SK-N-MC (cell line): ENCODE results near the gene STK40.

Experiments used
- DNase-seq: peaks from one replicate; pipeline ENCODE4 v3.0.0-alpha.2; 2011; ENCODE audit warnings: low read depth, low spot score
- H3K27ac ChIP-seq: fragments of 200-600 bp; sonication (generic); 2 replicates; pipeline ENCODE4 v1.5.1; 2016; ENCODE audit warnings: mixed run types
- H3K36me3 ChIP-seq: fragments of 200-600 bp; sonication (generic); 2 replicates; pipeline ENCODE4 v1.6.1; 2017; ENCODE audit warnings: antibody characterized with exemption, low read length, mixed read lengths; ENCODE audit not compliant: insufficient read depth
- H3K4me3 ChIP-seq: fragments of 200-600 bp; sonication (generic); 2 replicates; pipeline ENCODE4 v1.5.1; 2016
- H3K9ac ChIP-seq: fragments of 200-600 bp; sonication (generic); 2 replicates; pipeline ENCODE4 v1.8.0; 2017; ENCODE audit warnings: mixed run types, mixed read lengths; ENCODE audit not compliant: insufficient read length
- H3K9me3 ChIP-seq: fragments of 200-600 bp; sonication (generic); 2 replicates; pipeline ENCODE4 v1.6.1; 2017; ENCODE audit warnings: low read depth, mild to moderate bottlenecking, antibody characterized with exemption, low read length, moderate library complexity, mixed read lengths
- EZH2 ChIP-seq: fragments of 200-600 bp; sonication (generic); IDR thresholded peaks from one replicate; pipeline ENCODE4 v1.6.1; 2017; ENCODE audit warnings: antibody characterized with exemption
- FOXP2 ChIP-seq: optimal IDR thresholded peaks from 2 replicates; pipeline ENCODE3; 2011; ENCODE audit warnings: mild to moderate bottlenecking, moderate library complexity; ENCODE audit not compliant: insufficient read depth; ENCODE audit errors: extremely low read length, control extremely low read depth
- POLR2AphosphoS5 ChIP-seq: IDR thresholded peaks from 2 replicates; pipeline ENCODE4 v1.6.1; 2012; ENCODE audit warnings: mild to moderate bottlenecking, low read depth, low read length, borderline replicate concordance

Gene STK40

GRCh38 chr1:36324353-36324703, 61.4 kb downstream of the STK40 start:
- H3K9me3 ChIP-seq, result no peaks in the 10 kb centered on the region
- no peaks in the 10 kb centered on the region for H3K36me3 ChIP-seq
- peak overlapping the region; percentile 38 for H3K27ac ChIP-seq
- H3K4me3 ChIP-seq, result peak overlapping the region; percentile 91; the same call in 1 of the 2 replicates
- no peak overlapping the region for H3K9ac ChIP-seq
- DNase-seq, result no peak
- TF ChIP-seq FOXP2, result no peak
- TF ChIP-seq EZH2, result no peak
- TF ChIP-seq POLR2AphosphoS5, result no peak

GRCh38 chr1:36323636-36324352, 61.9 kb downstream of the STK40 start, which contains the start of gene EVA1B:
Gene EVA1B (minus strand): TSS chr1:36323645. CDS start chr1:36323037, 608 bp downstream.
- H3K9me3 ChIP-seq, result no peaks in the 10 kb centered on the region
- H3K9ac ChIP-seq, result peak within 1 kb of the TSS; percentile 74
- no peak for DNase-seq
- TF ChIP-seq FOXP2 (no peak), EZH2 (no peak), POLR2AphosphoS5 (no peak; the same call in 1 of the 2 replicates)
- peak within 1 kb of the TSS; percentile 91 for H3K4me3 ChIP-seq
- peak within 1 kb of the TSS; percentile 62 for H3K27ac ChIP-seq
- H3K36me3 ChIP-seq, result no peaks in the 10 kb centered on the region

- Histone ChIP-seq H3K27ac (0 out of 2 replicates have a peak overlapping the region, but pooled peaks have one; percentile 13), H3K4me3 (peak overlapping the region; percentile 91), H3K9ac (peak overlapping the region; percentile 74), H3K36me3 (no peaks in the 10 kb centered on the region), H3K9me3 (no peaks in the 10 kb centered on the region)
- DNase-seq, result no peak
- TF ChIP-seq POLR2AphosphoS5, result peak; percentile 11; the same call in 1 of the 2 replicates
- TF ChIP-seq EZH2, result no peak
Observed at GRCh38 chr1:36322786-36323635, 62.7 kb downstream of the STK40 start.

GRCh38 chr1:36322041-36322785, 63.5 kb downstream of the STK40 start:
- peak overlapping the region; percentile 91 for H3K4me3 ChIP-seq
- H3K27ac ChIP-seq, result peak overlapping the region; percentile 88
- TF ChIP-seq POLR2AphosphoS5 (0 out of 2 replicates have a peak, but pooled peaks have one; percentile 6), EZH2 (no peak)
- no peak for DNase-seq
- H3K36me3 ChIP-seq, result no peaks in the 10 kb centered on the region
- peak overlapping the region; percentile 74 for H3K9ac ChIP-seq
- no peaks in the 10 kb centered on the region for H3K9me3 ChIP-seq

GRCh38 chr1:36321119-36321951, 64.4 kb downstream of the STK40 start:
- Histone ChIP-seq H3K27ac (peak overlapping the region; percentile 88), H3K9ac (peak overlapping the region; percentile 74), H3K4me3 (peak overlapping the region; percentile 91), H3K36me3 (no peaks in the 10 kb centered on the region), H3K9me3 (no peaks in the 10 kb centered on the region)
- peak; percentile 32 for DNase-seq
- TF ChIP-seq EZH2, result no peak
- peak; percentile 75 for TF ChIP-seq POLR2AphosphoS5
- no peak for TF ChIP-seq FOXP2

GRCh38 chr1:36320767-36321118, 65.0 kb downstream of the STK40 start:
- Histone ChIP-seq H3K36me3 (no peaks in the 10 kb centered on the region), H3K27ac (peak overlapping the region; percentile 88), H3K9me3 (no peaks in the 10 kb centered on the region), H3K9ac (peak overlapping the region; percentile 74), H3K4me3 (peak overlapping the region; percentile 91)
- TF ChIP-seq EZH2 (no peak), FOXP2 (no peak), POLR2AphosphoS5 (no peak)
- no peak for DNase-seq

- Histone ChIP-seq H3K9ac (no peak overlapping the region), H3K9me3 (no peaks in the 10 kb centered on the region), H3K27ac (peak overlapping the region; percentile 88; the same call in 1 of the 2 replicates), H3K4me3 (peak overlapping the region; percentile 91), H3K36me3 (no peaks in the 10 kb centered on the region)
- no peak for DNase-seq
- TF ChIP-seq EZH2, result no peak
Observed at GRCh38 chr1:36320291-36320761, 65.4 kb downstream of the STK40 start.

- Histone ChIP-seq H3K9me3 (no peaks in the 10 kb centered on the region), H3K36me3 (0 out of 2 replicates have a peak, but pooled peaks cover 3% of the 10 kb centered on the region), H3K4me3 (no peak overlapping the region), H3K27ac (no peak overlapping the region), H3K9ac (no peak overlapping the region)
- no peak for TF ChIP-seq POLR2AphosphoS5
- TF ChIP-seq EZH2, result no peak
- no peak for TF ChIP-seq FOXP2
- no peak for DNase-seq
Observed at GRCh38 chr1:36309397-36309796, 76.3 kb downstream of the STK40 start.
